HepG2 (cell line): ENCODE data around the gene HEPN1. TPM values are rescaled to one million over a fixed set of nuclear protein-coding genes. Genes with fewer than 3 reads are reported as not detected.

Experiments used
- CEBPG ChIP-seq: IDR thresholded peaks from 2 replicates; pipeline ENCODE4 v1.6.1; 2016
- FOXC1 ChIP-seq: sonication (generic); formaldehyde crosslinking; IDR thresholded peaks from 2 replicates; pipeline ENCODE4 v1.8.0; 2022; ENCODE audit warnings: mild to moderate bottlenecking, missing genetic modification reagents, borderline replicate concordance
- NAIF1 ChIP-seq: sonication (generic); formaldehyde crosslinking; IDR thresholded peaks from 2 replicates; pipeline ENCODE4 v1.5.0; 2020; ENCODE audit warnings: mild to moderate bottlenecking, missing genetic modification reagents, borderline replicate concordance
- NR2C2 ChIP-seq: sonication (generic); formaldehyde crosslinking; IDR thresholded peaks from 2 replicates; pipeline ENCODE4 v1.4.0; 2020; ENCODE audit warnings: missing genetic modification reagents, mild to moderate bottlenecking, moderate library complexity, borderline replicate concordance
- SAP130 ChIP-seq: IDR thresholded peaks from 2 replicates; pipeline ENCODE4 v1.6.1; 2016; ENCODE audit warnings: low read depth
- STAG1 ChIP-seq: sonication (generic); formaldehyde crosslinking; IDR thresholded peaks from 2 replicates; pipeline ENCODE4 v1.4.0; 2020; ENCODE audit warnings: missing genetic modification reagents
- TCF7 ChIP-seq: sonication (generic); IDR thresholded peaks from 2 replicates; pipeline ENCODE4 v1.6.1; 2016; ENCODE audit warnings: antibody characterized with exemption, low read depth
- TMF1 ChIP-seq: sonication (generic); formaldehyde crosslinking; IDR thresholded peaks from 2 replicates; pipeline ENCODE4 v1.8.1; 2022; ENCODE audit warnings: low read depth, missing genetic modification reagents
- U2AF1 ChIP-seq: fragments of 200-400 bp; formaldehyde crosslinking; optimal IDR thresholded peaks from 2 replicates; pipeline ENCODE3; 2017; ENCODE audit warnings: mild to moderate bottlenecking, low read depth, low read length
- XBP1 ChIP-seq: sonication (generic); formaldehyde crosslinking; IDR thresholded peaks from 2 replicates; pipeline ENCODE4 v1.5.0; 2020; ENCODE audit warnings: missing genetic modification reagents
- YEATS2 ChIP-seq: sonication (generic); formaldehyde crosslinking; IDR thresholded peaks from 2 replicates; pipeline ENCODE4 v1.4.0; 2020; ENCODE audit warnings: missing genetic modification reagents, borderline replicate concordance
- ZFP36L1 ChIP-seq: sonication (generic); formaldehyde crosslinking; IDR thresholded peaks from 2 replicates; pipeline ENCODE4 v1.8.0; 2022; ENCODE audit warnings: mild to moderate bottlenecking, missing genetic modification reagents, moderate library complexity
- ZNF263 ChIP-seq: sonication (generic); formaldehyde crosslinking; IDR thresholded peaks from 2 replicates; pipeline ENCODE4 v1.4.0; 2020; ENCODE audit warnings: missing genetic modification reagents
- ZNF317 ChIP-seq: sonication (generic); formaldehyde crosslinking; IDR thresholded peaks from 2 replicates; pipeline ENCODE4 v1.5.0; 2020; ENCODE audit warnings: mild to moderate bottlenecking, missing genetic modification reagents
- ZNF343 ChIP-seq: sonication (generic); formaldehyde crosslinking; IDR thresholded peaks from 2 replicates; pipeline ENCODE4 v1.4.0; 2020; ENCODE audit warnings: mild to moderate bottlenecking, missing genetic modification reagents
- ZNF557 ChIP-seq: sonication (generic); formaldehyde crosslinking; IDR thresholded peaks from 2 replicates; pipeline ENCODE4 v1.4.0; 2020; ENCODE audit warnings: missing genetic modification reagents
- ZNF616 ChIP-seq: sonication (generic); formaldehyde crosslinking; IDR thresholded peaks from 2 replicates; pipeline ENCODE4 v1.5.0; 2020; ENCODE audit warnings: low read depth, mild to moderate bottlenecking, missing genetic modification reagents
- ZNF672 ChIP-seq: sonication (generic); formaldehyde crosslinking; IDR thresholded peaks from 2 replicates; pipeline ENCODE4 v1.8.1; 2022; ENCODE audit warnings: missing genetic modification reagents
- ZNF773 ChIP-seq: sonication (generic); formaldehyde crosslinking; IDR thresholded peaks from 2 replicates; pipeline ENCODE4 v1.4.0; 2020; ENCODE audit warnings: missing genetic modification reagents, borderline replicate concordance
- ZNF883 ChIP-seq: sonication (generic); formaldehyde crosslinking; IDR thresholded peaks from 2 replicates; pipeline ENCODE4 v1.5.1; 2020; ENCODE audit warnings: mild to moderate bottlenecking, missing genetic modification reagents; ENCODE audit errors: not compliant biosample characterization
- polyA plus RNA-seq, 8 experiments: library from polyadenylated mRNA; depleted of rRNA in 3 of 8; stranded (reverse) in 7 of 8; unstranded in 1 of 8; fragments of >200 nt; fragmentation: Illumina TruSeq in 4 of 8; extraction: Trizol in 4 of 8; gene quantifications; 2 replicates each; pipeline versions ENCODE4 v1.2.1 to v1.2.3, GENCODE V29; 2011 to 2016; ENCODE audit warnings: low read depth in 4 of 8, missing spikeins in 1 of 8, mixed read lengths in 1 of 8; ENCODE audit not compliant: insufficient read depth in 1 of 8
- total RNA-seq, 5 experiments: library from RNA; depleted of rRNA; stranded (reverse); fragments of >200 nt; fragmentation: Illumina TruSeq; extraction: Trizol; gene quantifications; 2 replicates each; pipeline ENCODE4 v1.2.3, GENCODE V29; 2016; ENCODE audit warnings: low read depth in 1 of 5
- TF ChIP-seq, protein P1 (sequence below): sonication (generic); formaldehyde crosslinking; IDR thresholded peaks from 2 replicates; pipeline ENCODE4 v1.4.0; 2020; ENCODE audit warnings: low read depth, missing genetic modification reagents
- TF ChIP-seq, protein P2 (sequence below): sonication (generic); formaldehyde crosslinking; conservative IDR thresholded peaks from 2 replicates; pipeline ENCODE4 v1.4.0; 2020; ENCODE audit warnings: missing genetic modification reagents
- TF ChIP-seq, protein P3 (sequence below): IDR thresholded peaks from 2 replicates; pipeline ENCODE4 v1.6.1; 2016; ENCODE audit warnings: low read depth, control low read depth

HEPN1 gene
- total and polyA plus RNA-seq, 2 of the 13 experiments (the other 11 are each of a cell fraction or from before 2014, with no cell fraction given): not detected

DNA sequence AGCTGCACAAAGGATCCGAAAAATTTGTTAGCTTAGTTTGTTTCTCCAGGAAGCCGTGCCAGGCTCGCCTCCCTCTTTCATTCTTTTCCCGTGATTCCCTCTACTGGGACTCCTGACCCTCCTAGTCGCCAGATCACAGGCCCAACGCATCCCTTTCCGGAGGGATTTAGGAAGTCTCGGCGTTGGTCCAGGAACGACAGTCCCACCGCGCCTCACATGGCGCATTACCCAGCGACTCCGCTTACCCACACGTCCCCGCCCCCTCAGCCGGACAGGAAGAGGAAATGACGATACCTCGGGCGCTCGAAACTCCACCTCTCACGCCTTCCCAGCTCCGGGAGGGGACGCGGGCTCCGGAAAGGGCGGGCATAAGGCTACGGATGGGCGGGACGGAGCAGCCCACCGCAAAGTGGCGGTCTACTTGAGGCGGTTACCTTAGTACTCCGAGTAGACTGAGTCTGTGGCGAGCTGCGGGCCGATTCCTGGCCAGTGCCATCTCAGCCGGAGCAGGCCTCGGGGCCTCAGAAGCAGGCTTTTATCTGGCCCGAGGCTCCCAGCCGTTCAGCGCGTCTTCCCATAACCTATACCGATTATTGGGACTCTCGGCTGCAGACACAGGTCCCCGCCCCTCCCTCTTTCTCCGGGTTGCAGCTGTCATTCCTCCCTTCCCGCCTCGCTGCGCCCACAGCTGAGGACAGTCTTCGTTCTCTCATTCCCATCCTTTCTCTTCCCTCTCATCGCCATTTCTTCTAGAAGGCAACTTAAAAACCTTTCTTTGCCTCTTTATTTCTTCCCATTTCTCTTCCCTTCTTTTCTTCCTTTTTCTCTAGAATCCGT, 34.9 kb downstream of the HEPN1 start, which contains the start of gene CCDC15 (continued):
- TF ChIP-seq, protein P1, sequence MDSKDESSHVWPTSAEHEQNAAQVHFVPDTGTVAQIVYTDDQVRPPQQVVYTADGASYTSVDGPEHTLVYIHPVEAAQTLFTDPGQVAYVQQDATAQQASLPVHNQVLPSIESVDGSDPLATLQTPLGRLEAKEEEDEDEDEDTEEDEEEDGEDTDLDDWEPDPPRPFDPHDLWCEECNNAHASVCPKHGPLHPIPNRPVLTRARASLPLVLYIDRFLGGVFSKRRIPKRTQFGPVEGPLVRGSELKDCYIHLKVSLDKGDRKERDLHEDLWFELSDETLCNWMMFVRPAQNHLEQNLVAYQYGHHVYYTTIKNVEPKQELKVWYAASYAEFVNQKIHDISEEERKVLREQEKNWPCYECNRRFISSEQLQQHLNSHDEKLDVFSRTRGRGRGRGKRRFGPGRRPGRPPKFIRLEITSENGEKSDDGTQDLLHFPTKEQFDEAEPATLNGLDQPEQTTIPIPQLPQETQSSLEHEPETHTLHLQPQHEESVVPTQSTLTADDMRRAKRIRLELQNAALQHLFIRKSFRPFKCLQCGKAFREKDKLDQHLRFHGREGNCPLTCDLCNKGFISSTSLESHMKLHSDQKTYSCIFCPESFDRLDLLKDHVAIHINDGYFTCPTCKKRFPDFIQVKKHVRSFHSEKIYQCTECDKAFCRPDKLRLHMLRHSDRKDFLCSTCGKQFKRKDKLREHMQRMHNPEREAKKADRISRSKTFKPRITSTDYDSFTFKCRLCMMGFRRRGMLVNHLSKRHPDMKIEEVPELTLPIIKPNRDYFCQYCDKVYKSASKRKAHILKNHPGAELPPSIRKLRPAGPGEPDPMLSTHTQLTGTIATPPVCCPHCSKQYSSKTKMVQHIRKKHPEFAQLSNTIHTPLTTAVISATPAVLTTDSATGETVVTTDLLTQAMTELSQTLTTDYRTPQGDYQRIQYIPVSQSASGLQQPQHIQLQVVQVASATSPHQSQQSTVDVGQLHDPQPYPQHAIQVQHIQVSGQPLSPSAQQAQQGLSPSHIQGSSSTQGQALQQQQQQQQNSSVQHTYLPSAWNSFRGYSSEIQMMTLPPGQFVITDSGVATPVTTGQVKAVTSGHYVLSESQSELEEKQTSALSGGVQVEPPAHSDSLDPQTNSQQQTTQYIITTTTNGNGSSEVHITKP (CRISPR knock-in tag): peak; percentile 77; the same call in 1 of the 2 replicates
- TF ChIP-seq ZNF616 (CRISPR knock-in tag) (peak; percentile 76; the same call in 1 of the 2 replicates), STAG1 (peak; percentile 33; the same call in 1 of the 2 replicates), ZNF317 (CRISPR knock-in tag) (no peak), NR2C2 (CRISPR knock-in tag) (peak; percentile 53), TMF1 (no peak), ZNF343 (CRISPR knock-in tag) (0 out of 2 replicates have a peak, but pooled peaks have one; percentile 47), CEBPG (CRISPR knock-in tag) (no peak), XBP1 (CRISPR knock-in tag) (no peak), TCF7 (no peak), ZFP36L1 (no peak), ZNF263 (no peak), ZNF672 (CRISPR knock-in tag) (no peak), YEATS2 (peak; percentile 93), FOXC1 (CRISPR knock-in tag) (peak; percentile 52; the same call in 1 of the 2 replicates), SAP130 (CRISPR knock-in tag) (peak; percentile 99), ZNF557 (no peak), ZNF883 (CRISPR knock-in tag) (no peak), NAIF1 (peak; percentile 57; the same call in 1 of the 2 replicates), ZNF773 (CRISPR knock-in tag) (no peak), U2AF1 (no peak)
- TF ChIP-seq, protein P2, sequence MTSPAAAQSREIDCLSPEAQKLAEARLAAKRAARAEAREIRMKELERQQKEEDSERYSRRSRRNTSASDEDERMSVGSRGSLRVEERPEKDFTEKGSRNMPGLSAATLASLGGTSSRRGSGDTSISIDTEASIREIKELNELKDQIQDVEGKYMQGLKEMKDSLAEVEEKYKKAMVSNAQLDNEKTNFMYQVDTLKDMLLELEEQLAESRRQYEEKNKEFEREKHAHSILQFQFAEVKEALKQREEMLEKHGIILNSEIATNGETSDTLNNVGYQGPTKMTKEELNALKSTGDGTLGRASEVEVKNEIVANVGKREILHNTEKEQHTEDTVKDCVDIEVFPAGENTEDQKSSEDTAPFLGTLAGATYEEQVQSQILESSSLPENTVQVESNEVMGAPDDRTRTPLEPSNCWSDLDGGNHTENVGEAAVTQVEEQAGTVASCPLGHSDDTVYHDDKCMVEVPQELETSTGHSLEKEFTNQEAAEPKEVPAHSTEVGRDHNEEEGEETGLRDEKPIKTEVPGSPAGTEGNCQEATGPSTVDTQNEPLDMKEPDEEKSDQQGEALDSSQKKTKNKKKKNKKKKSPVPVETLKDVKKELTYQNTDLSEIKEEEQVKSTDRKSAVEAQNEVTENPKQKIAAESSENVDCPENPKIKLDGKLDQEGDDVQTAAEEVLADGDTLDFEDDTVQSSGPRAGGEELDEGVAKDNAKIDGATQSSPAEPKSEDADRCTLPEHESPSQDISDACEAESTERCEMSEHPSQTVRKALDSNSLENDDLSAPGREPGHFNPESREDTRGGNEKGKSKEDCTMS: no peak
- TF ChIP-seq, protein P3, sequence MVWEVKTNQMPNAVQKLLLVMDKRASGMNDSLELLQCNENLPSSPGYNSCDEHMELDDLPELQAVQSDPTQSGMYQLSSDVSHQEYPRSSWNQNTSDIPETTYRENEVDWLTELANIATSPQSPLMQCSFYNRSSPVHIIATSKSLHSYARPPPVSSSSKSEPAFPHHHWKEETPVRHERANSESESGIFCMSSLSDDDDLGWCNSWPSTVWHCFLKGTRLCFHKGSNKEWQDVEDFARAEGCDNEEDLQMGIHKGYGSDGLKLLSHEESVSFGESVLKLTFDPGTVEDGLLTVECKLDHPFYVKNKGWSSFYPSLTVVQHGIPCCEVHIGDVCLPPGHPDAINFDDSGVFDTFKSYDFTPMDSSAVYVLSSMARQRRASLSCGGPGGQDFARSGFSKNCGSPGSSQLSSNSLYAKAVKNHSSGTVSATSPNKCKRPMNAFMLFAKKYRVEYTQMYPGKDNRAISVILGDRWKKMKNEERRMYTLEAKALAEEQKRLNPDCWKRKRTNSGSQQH (CRISPR knock-in tag): peak; percentile 32; the same call in 1 of the 2 replicates
